Stimulated activated CD4-positive, alpha-beta T cell treated with anti-CD3 and anti-CD28 coated beads, Interleukin-15, amount 100 ng/mL, for 24 hours (primary cell): Measurements from ENCODE around the gene SCG3.
A peak's percentile ranks its signal among the peaks of the same experiment; 100 is the strongest.

Experiments used
- DNase-seq: peaks from one replicate; pipeline ENCODE4 v3.0.0-alpha.2; 2020

SCG3 gene

GRCh38 chr15:51731549-51732267 lies 50.4 kb downstream of the SCG3 start:
- peak; percentile 32 for DNase-seq

GRCh38 chr15:51732646-51733045 lies 51.3 kb downstream of the SCG3 start:
- DNase-seq, result no peak

- peak; percentile 43 for DNase-seq
Observed at GRCh38 chr15:51735228-51736010, 54.1 kb downstream of the SCG3 start.

GRCh38 chr15:51736069-51736468 lies 54.8 kb downstream of the SCG3 start:
- DNase-seq, result peak; percentile 49

GRCh38 chr15:51736751-51737521 lies 55.6 kb downstream of the SCG3 start:
- DNase-seq, result peak; percentile 72

GRCh38 chr15:51737522-51738305 lies 56.4 kb downstream of the SCG3 start, which contains the start of gene LYSMD2:
Gene LYSMD2 (minus strand): TSS chr15:51737655. CDS start chr15:51737622, 33 bp downstream.
- DNase-seq, result peak; percentile 80

GRCh38 chr15:51738553-51738952 lies 57.2 kb downstream of the SCG3 start:
- no peak for DNase-seq

GRCh38 chr15:51739061-51739712 lies 57.9 kb downstream of the SCG3 start:
- no peak for DNase-seq

- no peak for DNase-seq
Observed at GRCh38 chr15:51749307-51749706, 68.0 kb downstream of the SCG3 start.

- DNase-seq, result no peak
Observed at GRCh38 chr15:51750186-51750585, 68.9 kb downstream of the SCG3 start.

- DNase-seq, result peak; percentile 73
Observed at GRCh38 chr15:51750792-51751696, 69.7 kb downstream of the SCG3 start, which contains the start of gene TMOD2. Gene TMOD2 (plus strand): TSS chr15:51751597. CDS start chr15:51766442, 14,845 bp downstream.

- peak; percentile 46 for DNase-seq
Observed at GRCh38 chr15:51751697-51752683, 70.7 kb downstream of the SCG3 start.

GRCh38 chr15:51752888-51753287 lies 71.6 kb downstream of the SCG3 start:
- DNase-seq, result no peak

GRCh38 chr15:51754267-51754666 lies 73.0 kb downstream of the SCG3 start:
- no peak for DNase-seq

- no peak for DNase-seq
Observed at GRCh38 chr15:51755790-51756189, 74.5 kb downstream of the SCG3 start.

- no peak for DNase-seq
Observed at GRCh38 chr15:51756482-51756881, 75.2 kb downstream of the SCG3 start.

- DNase-seq, result no peak
Observed at GRCh38 chr15:51757450-51757849, 76.1 kb downstream of the SCG3 start.

- DNase-seq, result no peak
Observed at GRCh38 chr15:51758645-51759044, 77.3 kb downstream of the SCG3 start.

GRCh38 chr15:51759557-51760070 lies 78.3 kb downstream of the SCG3 start:
- peak; percentile 22 for DNase-seq
